ENCODE measurements around the gene UVSSA.

Gene UVSSA

DNA sequence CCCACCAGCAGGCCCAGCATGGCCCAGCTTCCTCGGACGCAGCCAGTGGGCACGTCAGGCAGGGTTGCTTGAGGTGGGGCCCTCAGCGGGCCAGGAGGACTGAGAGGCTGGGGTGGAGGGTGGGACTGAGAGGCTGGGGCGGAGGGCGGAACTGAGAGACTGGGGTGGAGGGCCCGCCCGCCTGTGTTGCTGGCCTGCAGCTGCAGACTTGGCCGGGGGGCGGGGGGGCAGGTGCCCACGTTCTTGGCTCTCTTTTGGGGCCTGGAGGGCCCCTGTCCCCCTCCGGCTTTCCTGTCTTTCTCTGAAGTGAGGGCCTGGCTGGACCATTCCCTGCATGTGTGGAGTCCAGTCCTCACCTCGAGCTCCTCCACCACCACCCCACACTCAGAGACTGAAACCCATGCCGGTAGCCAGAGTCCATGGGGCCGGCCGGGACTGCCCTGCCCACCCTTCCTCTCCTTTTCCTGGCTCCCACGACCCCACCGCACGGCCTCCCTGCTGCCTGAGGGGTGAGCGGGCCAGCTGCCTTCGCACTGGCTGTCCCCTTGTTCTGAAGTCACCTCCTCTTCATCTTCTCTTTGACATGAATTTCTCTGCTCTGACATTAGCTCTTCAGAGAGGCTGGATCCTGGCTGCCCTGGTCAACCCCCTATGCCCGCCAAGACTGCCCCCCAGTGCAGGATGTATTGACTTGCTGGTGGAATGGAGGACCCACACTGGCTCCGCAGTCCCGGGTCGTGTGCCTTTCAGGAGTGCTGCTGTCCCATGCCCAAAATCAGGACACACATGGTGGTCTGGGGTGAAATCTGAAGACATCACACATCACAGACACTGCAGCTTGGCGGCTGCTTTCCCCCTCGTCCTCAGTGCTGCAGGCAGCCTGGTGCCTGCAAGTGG lies 69.3 kb downstream of the UVSSA start:
- no peak overlapping the region for H3K4me3 ChIP-seq (ENCODE audit: low read depth, low read length)
- in situ Hi-C loops (cut with HindIII; ENCODE audit: low sequenced_read_pairs): no loop called here
- no peak for DNase-seq (ENCODE audit: low read depth)
- TF ChIP-seq, protein P1, sequence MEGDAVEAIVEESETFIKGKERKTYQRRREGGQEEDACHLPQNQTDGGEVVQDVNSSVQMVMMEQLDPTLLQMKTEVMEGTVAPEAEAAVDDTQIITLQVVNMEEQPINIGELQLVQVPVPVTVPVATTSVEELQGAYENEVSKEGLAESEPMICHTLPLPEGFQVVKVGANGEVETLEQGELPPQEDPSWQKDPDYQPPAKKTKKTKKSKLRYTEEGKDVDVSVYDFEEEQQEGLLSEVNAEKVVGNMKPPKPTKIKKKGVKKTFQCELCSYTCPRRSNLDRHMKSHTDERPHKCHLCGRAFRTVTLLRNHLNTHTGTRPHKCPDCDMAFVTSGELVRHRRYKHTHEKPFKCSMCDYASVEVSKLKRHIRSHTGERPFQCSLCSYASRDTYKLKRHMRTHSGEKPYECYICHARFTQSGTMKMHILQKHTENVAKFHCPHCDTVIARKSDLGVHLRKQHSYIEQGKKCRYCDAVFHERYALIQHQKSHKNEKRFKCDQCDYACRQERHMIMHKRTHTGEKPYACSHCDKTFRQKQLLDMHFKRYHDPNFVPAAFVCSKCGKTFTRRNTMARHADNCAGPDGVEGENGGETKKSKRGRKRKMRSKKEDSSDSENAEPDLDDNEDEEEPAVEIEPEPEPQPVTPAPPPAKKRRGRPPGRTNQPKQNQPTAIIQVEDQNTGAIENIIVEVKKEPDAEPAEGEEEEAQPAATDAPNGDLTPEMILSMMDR (IDR thresholded peaks at IDR 0.05; ENCODE audit: low read depth, low read length, missing control alignments): no peak

DNA sequence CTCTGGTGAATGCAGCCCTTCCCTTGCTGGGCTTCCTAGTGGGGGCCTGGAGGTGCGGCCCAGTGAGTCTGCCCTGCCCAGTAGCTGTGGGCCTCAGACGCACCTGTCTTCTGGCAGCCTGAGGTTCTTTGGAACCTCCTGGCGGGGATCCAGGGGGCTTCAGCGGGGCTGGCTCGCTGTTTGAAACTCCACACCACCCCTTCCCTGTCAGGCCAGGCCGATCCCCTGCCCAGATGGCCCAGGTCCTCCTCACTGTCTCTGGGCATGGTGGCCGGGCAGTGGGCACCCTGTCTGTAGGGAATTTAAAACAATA lies 69.9 kb downstream of the UVSSA start:
- in situ Hi-C loops (cut with HindIII; ENCODE audit: low sequenced_read_pairs): no loop called here
- TF ChIP-seq, protein P1 (IDR thresholded peaks at IDR 0.05; ENCODE audit: low read depth, low read length, missing control alignments): no peak
- no peak overlapping the region for H3K4me3 ChIP-seq (ENCODE audit: low read depth, low read length)
- DNase-seq (ENCODE audit: low read depth): no peak

DNA sequence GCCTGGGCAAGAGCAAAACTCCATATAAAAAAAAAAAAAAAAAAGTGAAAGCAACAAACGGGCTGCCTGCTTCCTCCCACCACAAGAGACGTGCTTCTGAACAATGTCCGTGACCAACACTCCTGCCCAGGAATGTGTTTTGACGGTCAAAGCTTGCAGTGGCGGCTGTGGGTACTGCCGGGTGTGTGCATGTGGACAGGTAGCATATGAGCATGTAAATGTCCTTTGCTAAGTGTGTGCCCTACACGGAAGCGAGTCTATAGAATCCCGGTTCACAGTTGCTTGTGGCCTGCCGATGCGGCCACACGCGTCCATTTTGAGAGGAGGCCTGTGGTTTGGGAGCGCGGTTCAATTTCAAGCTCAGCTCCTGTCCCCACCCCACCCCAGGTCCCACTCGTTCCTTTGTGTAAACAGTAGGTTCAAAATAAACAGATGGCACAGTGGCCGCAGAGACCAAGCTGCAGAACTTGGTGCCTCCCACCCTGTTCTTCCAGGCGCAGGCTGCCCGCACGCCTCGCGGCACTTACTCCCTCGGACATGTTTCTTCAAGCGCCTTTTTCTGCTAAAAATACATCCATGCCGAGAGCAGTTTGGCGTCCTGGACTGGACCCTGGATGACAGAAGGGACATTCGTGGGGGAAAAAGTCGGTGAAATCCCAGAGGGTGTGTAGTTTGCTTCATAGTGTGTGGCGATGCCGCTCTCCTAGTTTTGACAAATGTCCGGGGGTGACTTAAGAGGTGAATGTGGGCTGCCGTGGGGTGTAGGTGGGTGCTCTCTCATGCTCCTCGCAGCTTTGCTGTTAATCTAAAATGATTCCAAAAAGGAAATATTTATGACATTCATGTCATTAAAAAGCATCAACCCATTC lies 70.7 kb downstream of the UVSSA start:
- no peak for DNase-seq (ENCODE audit: low read depth)
- TF ChIP-seq, protein P1 (IDR thresholded peaks at IDR 0.05; ENCODE audit: low read depth, low read length, missing control alignments): no peak
- in situ Hi-C loops (cut with HindIII; ENCODE audit: low sequenced_read_pairs): no loop called here
- H3K4me3 ChIP-seq (ENCODE audit: low read depth, low read length): no peak overlapping the region

DNA sequence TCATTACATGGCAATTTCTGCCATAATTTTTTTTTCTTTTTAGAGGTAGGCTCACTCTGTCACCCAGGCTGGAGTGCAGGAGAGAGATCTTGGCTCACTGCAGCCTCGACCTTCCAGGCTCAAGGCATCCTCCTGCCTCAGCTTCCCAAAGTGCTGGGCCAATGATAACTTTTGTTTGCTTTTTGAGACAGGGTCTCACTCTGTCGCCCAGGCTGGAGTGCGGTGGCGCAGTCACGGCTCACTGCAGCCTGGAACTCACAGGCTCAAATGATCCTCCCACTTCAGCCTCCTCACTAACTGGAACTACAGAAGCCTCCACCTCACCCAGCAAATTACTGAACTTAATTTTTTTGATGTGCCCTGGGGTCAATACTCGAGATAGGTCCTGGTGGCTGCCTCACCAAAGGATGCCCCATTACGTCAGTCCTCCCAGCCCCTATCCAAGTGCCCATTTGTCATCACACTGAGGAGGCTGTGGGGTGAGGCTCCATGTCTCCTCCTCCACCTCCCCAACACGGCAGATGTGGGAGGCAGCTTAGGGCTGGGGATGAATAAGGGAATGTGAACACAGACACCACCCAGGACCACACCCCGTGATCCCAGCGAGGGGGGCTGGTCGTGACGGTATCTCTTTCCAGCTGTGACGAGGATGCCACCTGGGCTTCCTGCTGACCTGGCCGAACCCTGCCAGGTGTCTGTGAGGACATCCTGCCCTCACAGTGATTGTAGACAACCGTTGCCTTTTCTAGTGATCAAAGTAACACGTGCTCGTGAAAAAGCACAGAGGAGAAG lies 71.7 kb downstream of the UVSSA start:
- no peak for DNase-seq (ENCODE audit: low read depth)
- in situ Hi-C loops (cut with HindIII; ENCODE audit: low sequenced_read_pairs): no loop called here
- TF ChIP-seq, protein P1 (IDR thresholded peaks at IDR 0.05; ENCODE audit: low read depth, low read length, missing control alignments): no peak
- H3K4me3 ChIP-seq (ENCODE audit: low read depth, low read length): no peak overlapping the region

DNA sequence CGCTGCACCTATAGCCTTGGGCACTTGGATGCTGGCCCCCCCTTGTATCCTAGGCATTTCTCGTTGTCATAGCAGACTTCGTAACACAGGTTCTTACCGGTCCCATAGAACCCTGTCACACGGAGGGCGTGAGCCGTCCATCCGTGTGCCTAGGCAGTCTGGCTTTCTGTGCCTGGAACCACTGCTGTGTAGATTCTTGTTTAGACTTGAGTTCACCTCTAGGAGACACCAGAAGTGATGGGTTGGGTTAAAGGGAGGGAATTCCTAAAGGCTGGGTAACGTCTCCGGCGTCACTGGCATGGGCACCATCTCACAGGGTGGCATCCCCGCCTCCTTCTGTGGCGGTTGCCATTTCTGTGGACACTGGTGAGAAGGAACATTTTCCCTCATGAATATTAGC lies 72.7 kb downstream of the UVSSA start:
- DNase-seq (ENCODE audit: low read depth): no peak
- in situ Hi-C loops (cut with HindIII; ENCODE audit: low sequenced_read_pairs): no loop called here
- no peak overlapping the region for H3K4me3 ChIP-seq (ENCODE audit: low read depth, low read length)
- TF ChIP-seq, protein P1 (IDR thresholded peaks at IDR 0.05; ENCODE audit: low read depth, low read length, missing control alignments): no peak

DNA sequence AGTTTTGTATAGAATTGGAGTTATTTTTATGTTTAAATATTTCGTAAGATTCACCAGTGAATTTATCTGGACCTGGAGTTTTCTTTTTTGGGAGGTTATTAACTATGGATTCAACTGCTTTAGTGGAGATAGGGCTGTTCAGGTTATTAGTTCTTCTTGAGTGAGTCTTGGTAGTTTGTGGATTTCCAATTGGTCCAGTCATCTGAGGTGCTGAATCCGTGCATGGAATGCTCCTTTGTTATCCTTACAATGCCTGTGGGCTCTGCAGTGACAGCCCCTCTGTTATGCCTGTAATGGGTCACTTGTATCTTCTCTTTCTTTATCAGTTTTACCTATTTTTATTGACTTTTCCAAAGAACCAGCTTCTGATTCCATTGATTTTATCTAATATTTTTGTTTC lies 74.6 kb downstream of the UVSSA start:
- H3K4me3 ChIP-seq (ENCODE audit: low read depth, low read length): no peak overlapping the region
- in situ Hi-C loops (cut with HindIII; ENCODE audit: low sequenced_read_pairs): no loop called here
- TF ChIP-seq, protein P1 (IDR thresholded peaks at IDR 0.05; ENCODE audit: low read depth, low read length, missing control alignments): no peak
- no peak for DNase-seq (ENCODE audit: low read depth)
